Activated T-helper 2 cell treated with anti-CD3 and anti-CD28 coated beads, Interferon-gamma antibody, Interleukin-2, Interleukin-4, amounts not matched to agents 10 μg/mL and 5 μg/mL and 100 μg/mL, durations not matched to agents 14 hours and 24 hours and 36 hours (primary cell): ENCODE data around the gene BBC3. TPM values are rescaled to one million over a fixed set of nuclear protein-coding genes. Genes with fewer than 3 reads are reported as not detected.
"Not testable (repeated sequence)": the region's sequence is repeated elsewhere in the genome, so short reads cannot be mapped to it uniquely, and the experiment has no call there.

Experiments used
- DNase-seq: peaks from one replicate; pipeline ENCODE4 v3.0.0; 2021; ENCODE audit warnings: low spot score
- H3K27ac Mint-ChIP-seq: one replicate; pipeline ENCODE4 v1.8.0; 2021; ENCODE audit warnings: mixed read lengths
- H3K27me3 Mint-ChIP-seq: one replicate; pipeline ENCODE4 v1.8.0; 2021; ENCODE audit warnings: low read depth, mixed read lengths
- H3K36me3 Mint-ChIP-seq: one replicate; pipeline ENCODE4 v1.8.0; 2021; ENCODE audit warnings: low read depth, mixed read lengths
- H3K4me1 Mint-ChIP-seq: one replicate; pipeline ENCODE4 v1.8.0; 2021; ENCODE audit warnings: low read depth, mixed read lengths
- H3K4me3 Mint-ChIP-seq: one replicate; pipeline ENCODE4 v1.8.0; 2021; ENCODE audit warnings: low read depth, mild to moderate bottlenecking, moderate library complexity, mixed read lengths
- H3K9me3 Mint-ChIP-seq: one replicate; pipeline ENCODE4 v1.8.0; 2021; ENCODE audit warnings: mixed read lengths
- intact Hi-C: fragments of 100-400 bp; cut with micrococcal nuclease; formaldehyde crosslinking; loops from one replicate; pipeline ENCODE4 v1.15.1; 2023
- total RNA-seq: library from RNA; stranded (reverse); gene quantifications from 2 replicates; pipeline ENCODE4 v1.2.3, GENCODE V29; 2022

BBC3 gene
- total RNA-seq, 1 donor from 2014 or later: 16.3 TPM

GRCh38 chr19:47269596-47269995 is 38.6 kb upstream of the BBC3 start:
- Mint-ChIP-seq H3K36me3 (peaks cover 47% of the 10 kb centered on the region), H3K27ac (no peak overlapping the region), H3K27me3 (no peaks in the 10 kb centered on the region), H3K4me1 (peaks cover 9% of the 10 kb centered on the region), H3K4me3 (no peak overlapping the region), H3K9me3 (no peaks in the 10 kb centered on the region)
- intact Hi-C loops: no loop called here
- DNase-seq: no peak

GRCh38 chr19:47268028-47268427 is 37.0 kb upstream of the BBC3 start:
- intact Hi-C loops: no loop called here
- Mint-ChIP-seq H3K9me3 (no peaks in the 10 kb centered on the region), H3K4me3 (no peak overlapping the region), H3K36me3 (peaks cover 53% of the 10 kb centered on the region), H3K27ac (no peak overlapping the region), H3K27me3 (no peaks in the 10 kb centered on the region), H3K4me1 (peaks cover 9% of the 10 kb centered on the region)
- no peak for DNase-seq

- no peak for DNase-seq
- Mint-ChIP-seq H3K4me3 (no peak overlapping the region), H3K27ac (no peak overlapping the region), H3K4me1 (peaks cover 2% of the 10 kb centered on the region), H3K36me3 (peaks cover 56% of the 10 kb centered on the region), H3K9me3 (no peaks in the 10 kb centered on the region), H3K27me3 (no peaks in the 10 kb centered on the region)
- intact Hi-C loops: no loop called here
Measured at GRCh38 chr19:47267350-47267759, 36.4 kb upstream of the BBC3 start.

- no peaks in the 10 kb centered on the region for H3K9me3 Mint-ChIP-seq
- no peaks in the 10 kb centered on the region for H3K4me1 Mint-ChIP-seq
- intact Hi-C loops: no loop called here
- no peak overlapping the region for H3K4me3 Mint-ChIP-seq
- no peak for DNase-seq
- H3K27me3 Mint-ChIP-seq: no peaks in the 10 kb centered on the region
- peaks cover 52% of the 10 kb centered on the region for H3K36me3 Mint-ChIP-seq
- no peak overlapping the region for H3K27ac Mint-ChIP-seq
Measured at GRCh38 chr19:47266401-47266941, 35.5 kb upstream of the BBC3 start.

- no peak overlapping the region for H3K4me3 Mint-ChIP-seq
- no peak overlapping the region for H3K27ac Mint-ChIP-seq
- no peak for DNase-seq
- intact Hi-C loops: no loop called here
- H3K9me3 Mint-ChIP-seq: no peaks in the 10 kb centered on the region
- H3K27me3 Mint-ChIP-seq: no peaks in the 10 kb centered on the region
- H3K4me1 Mint-ChIP-seq: peaks cover 3% of the 10 kb centered on the region
- peaks cover 54% of the 10 kb centered on the region for H3K36me3 Mint-ChIP-seq
Measured at GRCh38 chr19:47264629-47265028, 33.6 kb upstream of the BBC3 start.

- H3K27me3 Mint-ChIP-seq, H3K4me3 Mint-ChIP-seq, H3K27ac Mint-ChIP-seq, DNase-seq, H3K9me3 Mint-ChIP-seq, intact Hi-C loops: not testable (repeated sequence)
- Mint-ChIP-seq H3K36me3 (peaks cover 68% of the 10 kb centered on the region), H3K4me1 (peaks cover 21% of the 10 kb centered on the region)
Measured at GRCh38 chr19:47261946-47262793, 31.2 kb upstream of the BBC3 start.

- Mint-ChIP-seq H3K4me3 (no peak overlapping the region), H3K9me3 (no peaks in the 10 kb centered on the region), H3K4me1 (peaks cover 22% of the 10 kb centered on the region), H3K27ac (no peak overlapping the region), H3K27me3 (no peaks in the 10 kb centered on the region), H3K36me3 (peaks cover 57% of the 10 kb centered on the region)
- DNase-seq: no peak
- intact Hi-C loops: no loop called here
Measured at GRCh38 chr19:47260476-47260875, 29.5 kb upstream of the BBC3 start.

- DNase-seq: no peak
- H3K27me3 Mint-ChIP-seq: no peaks in the 10 kb centered on the region
- H3K4me1 Mint-ChIP-seq: peaks cover 22% of the 10 kb centered on the region
- no peak overlapping the region for H3K27ac Mint-ChIP-seq
- H3K9me3 Mint-ChIP-seq: no peaks in the 10 kb centered on the region
- peaks cover 49% of the 10 kb centered on the region for H3K36me3 Mint-ChIP-seq
- intact Hi-C loops: loop anchor here (10.0 kb wide), 1 partner anchor 394 kb away; the partner anchor contains the start of gene ARHGAP35
- peak overlapping the region; percentile 86 for H3K4me3 Mint-ChIP-seq
Measured at GRCh38 chr19:47258895-47259555, 28.0 kb upstream of the BBC3 start.

- H3K4me3 Mint-ChIP-seq: peak overlapping the region; percentile 86
- peaks cover 49% of the 10 kb centered on the region for H3K36me3 Mint-ChIP-seq
- intact Hi-C loops: loop anchor here (10.0 kb wide), 1 partner anchor 394 kb away; the partner anchor contains the start of gene ARHGAP35
- H3K27ac Mint-ChIP-seq: no peak overlapping the region
- peaks cover 22% of the 10 kb centered on the region for H3K4me1 Mint-ChIP-seq
- no peak for DNase-seq
- no peaks in the 10 kb centered on the region for H3K27me3 Mint-ChIP-seq
- H3K9me3 Mint-ChIP-seq: no peaks in the 10 kb centered on the region
Measured at GRCh38 chr19:47258434-47258833, 27.4 kb upstream of the BBC3 start.

- Mint-ChIP-seq H3K9me3 (no peaks in the 10 kb centered on the region), H3K27ac (peak overlapping the region; percentile 87), H3K36me3 (peaks cover 43% of the 10 kb centered on the region), H3K4me3 (peak overlapping the region; percentile 86), H3K4me1 (peaks cover 22% of the 10 kb centered on the region), H3K27me3 (no peaks in the 10 kb centered on the region)
- intact Hi-C loops: loop anchor here (1.0 to 10.0 kb wide), 2 partner anchors 17 to 393 kb away; partner anchors contain the start of genes ARHGAP35 and INAFM1
- no peak for DNase-seq
Measured at GRCh38 chr19:47257411-47258169, 26.6 kb upstream of the BBC3 start.

- H3K27me3 Mint-ChIP-seq: no peaks in the 10 kb centered on the region
- H3K4me1 Mint-ChIP-seq: peaks cover 22% of the 10 kb centered on the region
- DNase-seq: peak; percentile 99
- H3K27ac Mint-ChIP-seq: peak overlapping the region; percentile 87
- H3K4me3 Mint-ChIP-seq: peak overlapping the region; percentile 86
- H3K36me3 Mint-ChIP-seq: peaks cover 39% of the 10 kb centered on the region
- intact Hi-C loops: loop anchor here (1.0 to 10.0 kb wide), 3 partner anchors 17 to 392 kb away; partner anchors contain the start of genes ARHGAP35 and INAFM1
- H3K9me3 Mint-ChIP-seq: no peaks in the 10 kb centered on the region
Measured at GRCh38 chr19:47256693-47257410, 25.9 kb upstream of the BBC3 start.
